Sigmoid colon (tissue), 7 donors: ENCODE data around the gene SLC2A4. TPM values are rescaled to one million over a fixed set of nuclear protein-coding genes. Genes with fewer than 3 reads are reported as not detected.
"Not testable (repeated sequence)": the region's sequence is repeated elsewhere in the genome, so short reads cannot be mapped to it uniquely, and the experiment has no call there.

Source experiments
- DNase-seq: peaks from one replicate; pipeline ENCODE4 v3.0.0-alpha.2; 2019
- H3K27ac ChIP-seq, 4 donors: fragments of 200-600 bp; sonication (generic); one replicate each; pipeline ENCODE4 v1.5.1; 2016 to 2019; ENCODE audit warnings: mild to moderate bottlenecking in 1 of 4
- H3K27me3 ChIP-seq, 3 donors: fragments of 200-600 bp; sonication (generic); one replicate each; pipeline ENCODE4 v1.5.1; 2019; ENCODE audit warnings: mild to moderate bottlenecking in 1 of 3
- H3K36me3 ChIP-seq, 4 donors: fragments of 200-600 bp; sonication (generic); one replicate each; pipeline ENCODE4 v1.5.1; 2016 to 2019
- H3K4me1 ChIP-seq, 4 donors: fragments of 200-600 bp; sonication (generic); one replicate each; pipeline ENCODE4 v1.5.1; 2017 to 2019
- H3K4me3 ChIP-seq, 4 donors: fragments of 200-600 bp; sonication (generic); one replicate each; pipeline ENCODE4 v1.5.1; 2017 to 2019; ENCODE audit warnings: mild to moderate bottlenecking in 2 of 4, moderate library complexity in 1 of 4
- H3K9me3 ChIP-seq, 4 donors: fragments of 200-600 bp in 3 of 4; sonication (generic) in 3 of 4; one replicate each; pipeline versions ENCODE4 v1.5.1 to v1.6.1; 2013 to 2019
- EP300 ChIP-seq, 4 donors: sonication (generic); formaldehyde crosslinking; IDR thresholded peaks; one replicate each; pipeline ENCODE4 v1.6.1; 2017; ENCODE audit warnings: antibody characterized with exemption in 4 of 4
- POLR2A ChIP-seq, 2 donors: fragments of 450-650 bp; IDR thresholded peaks; one replicate each; pipeline ENCODE4 v1.6.1; 2016; ENCODE audit warnings: antibody characterized with exemption in 2 of 2, mild to moderate bottlenecking in 2 of 2, moderate library complexity in 2 of 2
- POLR2AphosphoS5 ChIP-seq, 4 donors: sonication (generic); formaldehyde crosslinking; IDR thresholded peaks; one replicate each; pipeline ENCODE4 v1.6.1; 2017; ENCODE audit warnings: antibody characterized with exemption in 4 of 4
- WGBS, 2 donors: extraction: QIAGEN DNeasy Blood & Tissue Kit; methylation state at CpG; one replicate each; pipeline ENCODE4 v1.1.7; 2013; 5-methylcytosine and 5-hydroxymethylcytosine counted together
- intact Hi-C: fragments of 100-400 bp; cut with DNase I; formaldehyde crosslinking; loops from one replicate; pipeline ENCODE4 v1.15.1; 2023
- polyA plus RNA-seq, 3 donors: library from polyadenylated mRNA; stranded (reverse); fragments of 200-250 nt; gene quantifications; one replicate each; pipeline ENCODE4 v1.2.3, GENCODE V29; 2013
- total RNA-seq, 4 donors: library from RNA; depleted of rRNA; stranded (reverse); fragments of >200 nt; gene quantifications; one replicate each; pipeline ENCODE4 v1.1.0, GENCODE V29; 2016
- TF ChIP-seq, protein P1 (sequence below), 4 experiments: fragments of 450-650 bp in 3 of 4; fragments of 200-600 bp in 1 of 4; IDR thresholded peaks; one replicate each; pipeline ENCODE4 v1.5.1; 2016 to 2019; ENCODE audit warnings: antibody characterized with exemption in 4 of 4, mild to moderate bottlenecking in 3 of 4, moderate library complexity in 2 of 4
- donor health status: healthy with polysubstance abuse.
- donor health status: Bipolar disorder and iron deficiency.
- donor health status: healthy.

Gene SLC2A4
- total and polyA plus RNA-seq, 7 donors = 0.60 to 127 (median 72.9) TPM

DNA sequence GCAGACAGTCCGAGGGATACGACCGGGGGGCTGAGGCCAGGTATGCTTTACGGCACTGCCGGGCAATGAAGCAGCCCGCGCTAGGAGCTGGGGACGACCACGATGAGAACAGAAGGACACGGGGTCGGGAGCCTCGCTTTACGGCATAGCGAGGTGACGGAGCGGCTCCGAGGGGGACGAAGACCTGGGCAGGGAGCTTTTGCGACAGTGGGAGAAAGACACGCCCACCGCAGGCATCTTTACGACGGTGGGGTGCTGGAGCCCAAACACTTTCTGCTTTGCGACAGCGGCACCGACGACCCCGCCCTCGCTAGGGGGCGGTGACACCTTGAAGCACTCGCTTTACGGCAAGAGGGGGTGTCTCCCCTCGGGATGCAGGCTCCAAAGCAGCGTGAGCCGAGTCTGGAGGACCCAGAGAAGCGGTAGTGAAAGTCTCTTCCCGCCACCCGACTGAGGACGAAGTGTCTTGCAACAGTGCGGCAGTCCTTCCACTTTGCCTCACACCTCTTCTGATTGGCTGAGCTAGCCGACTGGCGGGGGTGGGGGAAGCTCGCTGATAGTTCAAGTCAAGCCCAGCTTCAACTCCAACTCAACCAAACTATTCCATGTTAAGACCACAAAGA is 48.0 kb downstream of the SLC2A4 start:
- DNase-seq = peak; percentile 100
- Histone ChIP-seq H3K4me3 (peak overlapping the region; percentile 69 to 93 (median 83)), H3K4me1 (peaks cover 0 to 31% (median 20%) of the 10 kb centered on the region in 4 donors), H3K27me3 (no peaks in the 10 kb centered on the region), H3K9me3 (no peaks in the 10 kb centered on the region), H3K27ac (peak overlapping the region; percentile 88 to 94 (median 94)), H3K36me3 (peaks cover 0 to 24% (median 7%) of the 10 kb centered on the region in 4 donors)
- WGBS, 2 donors = 0% methylated on average over 43 of the region's 43 CpGs
- intact Hi-C loops = loop anchor here (1.0 to 2.0 kb wide), 4 partner anchors 14 to 231 kb away; partner anchors contain the start of genes EIF5A, GPS2 and SENP3
- TF ChIP-seq POLR2AphosphoS5 (IDR thresholded peaks at IDR 0.05) = peak; percentile 95 to 98 (median 98)
- TF ChIP-seq, protein P1, sequence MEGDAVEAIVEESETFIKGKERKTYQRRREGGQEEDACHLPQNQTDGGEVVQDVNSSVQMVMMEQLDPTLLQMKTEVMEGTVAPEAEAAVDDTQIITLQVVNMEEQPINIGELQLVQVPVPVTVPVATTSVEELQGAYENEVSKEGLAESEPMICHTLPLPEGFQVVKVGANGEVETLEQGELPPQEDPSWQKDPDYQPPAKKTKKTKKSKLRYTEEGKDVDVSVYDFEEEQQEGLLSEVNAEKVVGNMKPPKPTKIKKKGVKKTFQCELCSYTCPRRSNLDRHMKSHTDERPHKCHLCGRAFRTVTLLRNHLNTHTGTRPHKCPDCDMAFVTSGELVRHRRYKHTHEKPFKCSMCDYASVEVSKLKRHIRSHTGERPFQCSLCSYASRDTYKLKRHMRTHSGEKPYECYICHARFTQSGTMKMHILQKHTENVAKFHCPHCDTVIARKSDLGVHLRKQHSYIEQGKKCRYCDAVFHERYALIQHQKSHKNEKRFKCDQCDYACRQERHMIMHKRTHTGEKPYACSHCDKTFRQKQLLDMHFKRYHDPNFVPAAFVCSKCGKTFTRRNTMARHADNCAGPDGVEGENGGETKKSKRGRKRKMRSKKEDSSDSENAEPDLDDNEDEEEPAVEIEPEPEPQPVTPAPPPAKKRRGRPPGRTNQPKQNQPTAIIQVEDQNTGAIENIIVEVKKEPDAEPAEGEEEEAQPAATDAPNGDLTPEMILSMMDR (IDR thresholded peaks at IDR 0.05) = no peak
- peak in 1 of 4 donors; percentile 41 for TF ChIP-seq EP300 (IDR thresholded peaks at IDR 0.05)
- peak; percentile 88 to 93 for TF ChIP-seq POLR2A (IDR thresholded peaks at IDR 0.05)

DNA sequence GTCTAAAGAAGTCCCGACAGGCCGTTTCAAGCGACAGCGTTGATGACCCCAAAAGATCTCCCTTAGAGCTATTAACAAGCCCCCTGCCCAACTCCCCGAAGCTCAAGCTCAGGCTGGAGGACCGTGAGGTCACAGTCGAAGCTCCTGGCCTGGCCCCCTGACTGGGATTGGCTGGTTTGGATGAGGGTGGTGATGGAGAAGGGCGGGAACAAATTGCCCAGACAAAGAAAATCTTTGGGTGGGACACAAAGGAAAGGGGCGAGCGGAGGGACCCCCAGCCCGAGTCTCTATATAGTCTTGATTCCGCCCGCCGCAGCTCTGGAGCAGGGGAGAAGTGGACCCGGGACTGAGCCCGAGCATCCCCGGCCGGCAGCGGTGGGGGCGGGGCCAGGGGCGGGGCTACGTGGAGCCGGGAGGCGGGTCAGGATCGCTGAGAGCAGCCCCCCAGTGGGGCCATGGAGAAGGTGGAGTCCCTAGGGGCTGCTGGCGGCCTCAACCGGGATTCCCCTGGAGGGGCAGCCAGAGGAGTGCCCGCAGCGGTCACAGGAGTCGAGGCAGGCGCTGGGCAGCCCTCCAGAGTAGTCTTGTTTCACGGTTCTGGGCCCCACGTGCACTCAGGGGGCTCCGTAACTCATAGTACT is 48.6 kb downstream of the SLC2A4 start:
- TF ChIP-seq POLR2A (IDR thresholded peaks at IDR 0.05) (no peak), EP300 (IDR thresholded peaks at IDR 0.05) (no peak), POLR2AphosphoS5 (IDR thresholded peaks at IDR 0.05) (no peak)
- TF ChIP-seq, protein P1 (IDR thresholded peaks at IDR 0.05) = no peak
- H3K27me3 ChIP-seq = no peaks in the 10 kb centered on the region
- 1% methylated on average over 34 of the region's 34 CpGs for WGBS, 2 donors
- peak; percentile 93 for DNase-seq
- intact Hi-C loops = loop anchor here (1.0 to 2.0 kb wide), 4 partner anchors 15 to 231 kb away; partner anchors contain the start of genes EIF5A, GPS2 and SENP3
- H3K27ac ChIP-seq = peak overlapping the region; percentile 88 to 94 (median 94)
- peaks cover 0 to 17% (median 2%) of the 10 kb centered on the region in 4 donors for H3K36me3 ChIP-seq
- H3K4me1 ChIP-seq = peaks cover 0 to 31% (median 20%) of the 10 kb centered on the region in 4 donors
- H3K9me3 ChIP-seq = no peaks in the 10 kb centered on the region
- H3K4me3 ChIP-seq = peak overlapping the region; percentile 69 to 93 (median 83)

DNA sequence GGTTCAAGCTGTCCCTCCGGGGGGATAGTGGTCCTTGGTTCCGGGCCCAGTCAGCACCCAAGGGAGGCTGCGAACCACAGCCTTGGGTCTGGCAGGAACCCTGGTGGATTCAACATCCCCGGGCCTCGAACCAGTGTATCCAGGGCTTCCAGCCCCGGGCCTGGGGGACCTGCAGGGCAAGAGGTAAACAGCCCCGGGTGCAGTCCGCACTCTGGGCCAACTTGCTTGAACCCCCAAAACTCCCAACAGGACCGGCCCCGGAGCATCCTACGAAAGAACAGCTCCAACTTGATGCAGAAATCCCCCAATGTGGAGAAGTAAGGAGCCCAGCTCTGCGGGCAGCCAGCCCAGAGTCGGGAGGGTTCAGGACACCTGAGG is 49.1 kb downstream of the SLC2A4 start:
- Histone ChIP-seq H3K36me3 (peaks cover 0 to 12% (median 2%) of the 10 kb centered on the region in 4 donors), H3K9me3 (no peaks in the 10 kb centered on the region), H3K4me1 (peaks cover 0 to 31% (median 20%) of the 10 kb centered on the region in 4 donors), H3K27me3 (peaks cover 0 to under 1% (median 0%) of the 10 kb centered on the region in 3 donors), H3K27ac (peak overlapping the region; percentile 88 to 94 (median 94)), H3K4me3 (peak overlapping the region; percentile 69 to 93 (median 83))
- no peak for DNase-seq
- WGBS, 2 donors = 59 to 66% methylated on average over 13 of the region's 13 CpGs
- intact Hi-C loops = no loop called here
- TF ChIP-seq POLR2A (IDR thresholded peaks at IDR 0.05) (no peak), EP300 (IDR thresholded peaks at IDR 0.05) (no peak), POLR2AphosphoS5 (IDR thresholded peaks at IDR 0.05) (no peak)
- TF ChIP-seq, protein P1 (IDR thresholded peaks at IDR 0.05) = no peak

DNA sequence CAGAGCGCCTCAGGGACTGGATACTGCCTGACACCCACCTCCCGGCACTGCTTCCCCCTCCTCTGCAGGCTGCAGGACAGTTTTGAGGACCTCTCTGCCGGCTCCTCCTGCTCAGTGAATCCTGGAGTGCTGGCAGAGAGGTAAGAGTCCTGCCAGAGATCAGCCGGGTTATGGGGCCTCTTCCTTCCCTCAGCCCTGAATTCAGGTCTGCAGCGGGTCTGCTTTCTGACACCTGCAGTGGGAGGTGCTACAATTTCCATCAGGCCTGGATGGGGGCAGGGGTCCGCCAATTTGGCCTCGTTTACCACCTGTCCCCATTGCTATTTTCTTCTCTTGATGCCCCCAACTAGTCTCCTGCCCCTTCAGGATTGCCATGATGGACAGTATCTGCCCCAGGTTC is 50.6 kb downstream of the SLC2A4 start:
- TF ChIP-seq POLR2AphosphoS5 (IDR thresholded peaks at IDR 0.05) (no peak), EP300 (IDR thresholded peaks at IDR 0.05) (no peak), POLR2A (IDR thresholded peaks at IDR 0.05) (no peak)
- TF ChIP-seq, protein P1 (IDR thresholded peaks at IDR 0.05) = no peak
- intact Hi-C loops = no loop called here
- Histone ChIP-seq H3K27me3 (peaks cover 0 to 15% (median 0%) of the 10 kb centered on the region in 3 donors), H3K4me3 (no peak overlapping the region), H3K27ac (peak overlapping the region in 2 of 4 donors; percentile 22 to 64), H3K4me1 (peaks cover 0 to 31% (median 20%) of the 10 kb centered on the region in 4 donors), H3K36me3 (no peaks in the 10 kb centered on the region), H3K9me3 (no peaks in the 10 kb centered on the region)
- 47 to 62% methylated on average over 7 of the region's 7 CpGs for WGBS, 2 donors
- DNase-seq = no peak

DNA sequence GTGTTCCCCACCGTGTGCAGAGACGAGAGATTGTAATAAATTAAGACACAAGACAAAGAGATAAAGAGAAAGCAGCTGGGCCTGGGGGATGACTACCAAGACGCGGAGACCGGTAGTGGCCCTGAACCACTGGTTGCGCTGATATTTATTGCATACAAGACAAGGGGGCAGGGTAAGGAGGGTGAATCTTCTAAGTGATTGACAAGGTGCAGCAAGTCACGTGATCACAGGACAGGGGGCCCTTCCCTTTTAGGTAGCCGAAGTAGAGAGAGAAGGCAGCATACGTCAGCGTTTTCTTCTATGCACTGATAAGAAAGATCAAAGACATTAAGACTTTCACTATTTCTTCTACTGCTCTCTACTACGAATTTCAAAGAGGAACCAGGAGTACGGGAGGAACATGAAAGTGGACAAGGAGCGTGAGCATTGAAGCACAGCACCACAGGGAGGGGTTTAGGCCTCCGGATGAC is 51.1 kb downstream of the SLC2A4 start:
- H3K36me3 ChIP-seq, DNase-seq, H3K9me3 ChIP-seq, intact Hi-C loops, H3K4me3 ChIP-seq: not testable (repeated sequence)
- H3K4me1 ChIP-seq = peaks cover 0 to 27% (median 19%) of the 10 kb centered on the region in 4 donors
- H3K27ac ChIP-seq = peak overlapping the region in 3 of 4 donors; percentile 22 to 64 (median 43)
- H3K27me3 ChIP-seq = peaks cover 0 to 18% (median 0%) of the 10 kb centered on the region in 3 donors
- 42 to 70% methylated on average over 14 of the region's 14 CpGs for WGBS, 2 donors
